Colonic mucosa (tissue), 4 donors: ENCODE measurements around the gene GJA3. TPM values are rescaled to one million over a fixed set of nuclear protein-coding genes. Genes with fewer than 3 reads are reported as not detected.

Experiments
- DNase-seq: peaks from one replicate; pipeline ENCODE4 v3.0.0-alpha.2; 2020
- H3K27ac ChIP-seq: fragments of 200-600 bp; one replicate; pipeline ENCODE4 v1.8.0; 2021
- H3K27me3 ChIP-seq: fragments of 200-600 bp; one replicate; pipeline ENCODE4 v1.8.0; 2021
- H3K36me3 ChIP-seq: fragments of 200-600 bp; one replicate; pipeline ENCODE4 v1.8.0; 2021
- H3K4me1 ChIP-seq: fragments of 200-600 bp; one replicate; pipeline ENCODE4 v1.8.0; 2021; ENCODE audit warnings: mild to moderate bottlenecking
- H3K4me3 ChIP-seq: fragments of 200-600 bp; one replicate; pipeline ENCODE4 v1.8.0; 2021
- H3K9ac ChIP-seq, 2 donors: one replicate each; pipeline ENCODE4 v1.7.0; 2013; ENCODE audit warnings: control low read depth in 2 of 2, low read depth in 2 of 2, low read length in 2 of 2
- H3K9me3 ChIP-seq: fragments of 200-600 bp; one replicate; pipeline ENCODE4 v1.8.0; 2021
- intact Hi-C: fragments of 100-400 bp; cut with DNase I; formaldehyde crosslinking; loops from one replicate; pipeline ENCODE4 v1.14.1; 2022
- total RNA-seq, 2 donors: library from RNA; stranded (reverse); fragmentation: NEBNext Ultra II Directional in 1 of 2; extraction: Animal tissue kit (Norgen Biotek cat#: 25700) in 1 of 2; gene quantifications; one replicate each; pipeline ENCODE4 v1.2.1, GENCODE V29; 2021
- TF ChIP-seq, protein P1 (sequence below): fragments of 200-600 bp; IDR thresholded peaks from one replicate; pipeline ENCODE4 v1.8.0; 2022; ENCODE audit warnings: antibody characterized with exemption, mild to moderate bottlenecking
- donor health status: healthy.
- donor health status: DM: no; HTN: no; CAD: no.
- donor health status: DM: no; HTN: no; CAD: no.

The GJA3 gene
- total RNA-seq, 2 donors from 2014 or later = 0.05 TPM; not detected in 1

- Histone ChIP-seq H3K4me1 (no peaks in the 10 kb centered on the region), H3K36me3 (no peaks in the 10 kb centered on the region), H3K27ac (no peak overlapping the region), H3K27me3 (peaks cover 10% of the 10 kb centered on the region), H3K9ac (no peak overlapping the region), H3K4me3 (no peak overlapping the region), H3K9me3 (no peaks in the 10 kb centered on the region)
- intact Hi-C loops = no loop called here
- TF ChIP-seq, protein P1, sequence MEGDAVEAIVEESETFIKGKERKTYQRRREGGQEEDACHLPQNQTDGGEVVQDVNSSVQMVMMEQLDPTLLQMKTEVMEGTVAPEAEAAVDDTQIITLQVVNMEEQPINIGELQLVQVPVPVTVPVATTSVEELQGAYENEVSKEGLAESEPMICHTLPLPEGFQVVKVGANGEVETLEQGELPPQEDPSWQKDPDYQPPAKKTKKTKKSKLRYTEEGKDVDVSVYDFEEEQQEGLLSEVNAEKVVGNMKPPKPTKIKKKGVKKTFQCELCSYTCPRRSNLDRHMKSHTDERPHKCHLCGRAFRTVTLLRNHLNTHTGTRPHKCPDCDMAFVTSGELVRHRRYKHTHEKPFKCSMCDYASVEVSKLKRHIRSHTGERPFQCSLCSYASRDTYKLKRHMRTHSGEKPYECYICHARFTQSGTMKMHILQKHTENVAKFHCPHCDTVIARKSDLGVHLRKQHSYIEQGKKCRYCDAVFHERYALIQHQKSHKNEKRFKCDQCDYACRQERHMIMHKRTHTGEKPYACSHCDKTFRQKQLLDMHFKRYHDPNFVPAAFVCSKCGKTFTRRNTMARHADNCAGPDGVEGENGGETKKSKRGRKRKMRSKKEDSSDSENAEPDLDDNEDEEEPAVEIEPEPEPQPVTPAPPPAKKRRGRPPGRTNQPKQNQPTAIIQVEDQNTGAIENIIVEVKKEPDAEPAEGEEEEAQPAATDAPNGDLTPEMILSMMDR = no peak
- DNase-seq = no peak
Measured at GRCh38 chr13:20173116-20173746, 12.4 kb upstream of the GJA3 start.

DNA sequence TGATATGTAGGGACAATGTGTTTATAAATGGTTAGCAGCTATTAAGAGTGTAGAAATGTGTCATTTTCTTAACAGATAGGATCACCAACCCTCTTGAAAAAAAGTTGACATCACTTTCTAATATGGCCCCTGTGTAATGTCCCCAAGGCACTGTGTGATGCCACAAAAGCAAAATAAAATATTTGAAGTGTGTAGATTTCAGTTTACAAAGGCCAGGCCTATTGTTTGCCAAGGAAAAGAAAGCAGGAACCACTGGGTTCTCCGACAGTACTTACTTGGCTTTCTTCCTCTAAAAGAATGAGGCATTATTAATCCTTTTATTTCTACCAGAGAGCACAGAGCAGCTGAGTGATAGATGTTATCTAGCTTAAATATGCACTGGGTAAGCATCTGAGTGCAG lies 10.5 kb upstream of the GJA3 start:
- Histone ChIP-seq H3K27me3 (no peaks in the 10 kb centered on the region), H3K36me3 (no peaks in the 10 kb centered on the region), H3K4me3 (no peak overlapping the region), H3K27ac (no peak overlapping the region), H3K9me3 (no peaks in the 10 kb centered on the region), H3K4me1 (no peaks in the 10 kb centered on the region), H3K9ac (no peak overlapping the region)
- intact Hi-C loops = no loop called here
- no peak for DNase-seq
- TF ChIP-seq, protein P1 = no peak

DNA sequence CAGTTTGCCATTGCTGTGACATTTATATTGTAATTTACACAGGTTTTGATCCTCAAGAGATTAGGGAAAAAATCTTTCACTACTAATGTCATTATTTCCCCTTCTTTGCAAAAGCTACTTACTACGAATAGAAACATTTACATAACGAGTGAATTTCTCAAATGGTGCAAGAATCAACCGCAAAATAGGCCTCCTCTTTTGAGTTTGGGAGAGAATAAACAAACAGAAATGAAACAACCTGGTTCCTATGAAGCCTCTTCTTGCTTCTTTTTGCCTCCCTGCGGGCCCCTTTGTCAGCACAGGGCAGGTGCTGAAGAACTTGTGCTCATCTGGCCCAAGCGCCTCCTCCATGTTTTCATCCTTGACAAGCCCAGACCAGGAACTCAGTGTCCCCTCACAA lies 10.1 kb upstream of the GJA3 start:
- Histone ChIP-seq H3K27ac (no peak overlapping the region), H3K9ac (no peak overlapping the region), H3K9me3 (no peaks in the 10 kb centered on the region), H3K27me3 (no peaks in the 10 kb centered on the region), H3K4me1 (no peaks in the 10 kb centered on the region), H3K36me3 (no peaks in the 10 kb centered on the region), H3K4me3 (no peak overlapping the region)
- TF ChIP-seq, protein P1 = no peak
- intact Hi-C loops = no loop called here
- DNase-seq = no peak

GRCh38 chr13:20168396-20168795 lies 7.5 kb upstream of the GJA3 start:
- Histone ChIP-seq H3K27ac (no peak overlapping the region), H3K4me1 (no peaks in the 10 kb centered on the region), H3K9me3 (no peaks in the 10 kb centered on the region), H3K4me3 (no peak overlapping the region), H3K9ac (no peak overlapping the region), H3K36me3 (no peaks in the 10 kb centered on the region), H3K27me3 (no peaks in the 10 kb centered on the region)
- DNase-seq = no peak
- intact Hi-C loops = no loop called here
- TF ChIP-seq, protein P1 = no peak

DNA sequence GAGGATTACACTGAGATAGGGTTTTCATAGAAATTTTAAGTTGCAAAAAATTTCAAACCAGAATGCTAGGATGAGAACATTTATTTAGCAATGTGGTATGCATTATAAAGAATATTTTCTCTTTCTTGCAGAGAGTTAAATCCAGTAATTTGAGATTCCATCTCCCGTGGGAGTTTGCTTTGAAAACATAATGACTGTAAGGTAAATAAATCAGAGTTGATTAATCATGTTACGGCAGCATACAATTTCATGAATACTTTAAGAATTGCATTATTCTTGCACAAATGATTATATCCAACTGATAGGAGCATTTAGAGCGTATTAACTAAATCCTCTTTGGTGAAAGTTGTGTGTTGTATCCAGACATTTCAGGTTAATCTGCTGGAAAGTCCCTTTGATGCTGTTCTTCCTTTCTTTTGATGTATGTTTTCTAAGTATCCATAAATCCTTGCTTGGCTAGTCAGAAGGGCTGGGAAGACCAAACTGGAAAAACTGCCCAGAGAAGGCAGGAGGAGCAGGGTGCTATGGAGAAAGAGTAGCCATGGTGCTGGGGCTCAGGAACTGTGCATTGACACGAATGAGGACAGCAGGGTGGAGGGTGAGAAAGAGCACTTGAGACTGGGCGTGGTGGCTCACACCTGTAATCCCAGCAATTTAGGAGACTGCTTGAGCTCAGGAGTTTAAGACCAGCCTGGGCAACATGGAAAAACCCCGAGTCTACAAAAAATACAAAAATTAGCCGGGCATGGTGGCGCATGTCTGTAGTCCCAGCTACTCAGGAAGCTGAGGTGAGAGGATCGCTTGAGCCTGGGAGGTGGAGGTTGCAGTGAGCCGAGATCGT lies 4.8 kb upstream of the GJA3 start:
- Histone ChIP-seq H3K9me3 (no peaks in the 10 kb centered on the region), H3K4me3 (no peak overlapping the region), H3K4me1 (peaks cover 5% of the 10 kb centered on the region), H3K36me3 (no peaks in the 10 kb centered on the region), H3K27me3 (peaks cover 17% of the 10 kb centered on the region), H3K9ac (no peak overlapping the region), H3K27ac (no peak overlapping the region)
- DNase-seq = no peak
- TF ChIP-seq, protein P1 = no peak
- intact Hi-C loops = no loop called here
